HCT116 (cell line): ENCODE measurements around the gene TEX26. TPM values are rescaled to one million over a fixed set of nuclear protein-coding genes. Genes with fewer than 3 reads are reported as not detected.

Experiments used
- ATAC-seq: fragments of 200-7000 bp; cut with Tn5 transposase; 2 replicates; pipeline ENCODE4 v1.9.1; 2020; ENCODE audit warnings: mild to moderate bottlenecking, moderate library complexity
- BruUV-seq: library from RNA; stranded (reverse); fragments of 400-500 nt; replicated peaks from 2 replicates; lab custom pipeline; 2021; lab: Mats Ljungman, UMichigan
- CTCF ChIA-PET: fragments of 300-600 bp; sonication (Branson Sonifier 250); formaldehyde crosslinking; loops from one replicate; lab custom pipeline; 2021; ENCODE audit warnings: antibody characterized with exemption; lab: Charles Lee
- POLR2A ChIA-PET: fragments of 300-600, 350-600 bp; sonication (Branson Sonifier 250); formaldehyde crosslinking; loops from one replicate; lab custom pipeline; 2021; ENCODE audit warnings: antibody characterized with exemption; lab: Charles Lee
- RAD21 ChIA-PET, 2 experiments: fragments of 300-600 bp; sonication (Branson Sonifier 250); formaldehyde crosslinking; loops; one replicate each; lab custom pipeline; 2023; ENCODE audit warnings: low total read pairs in 2 of 2; ENCODE audit not compliant: uncharacterized antibody in 2 of 2, unreplicated experiment in 2 of 2, low non-redundant PET in 1 of 2; lab: Charles Lee
- DNase-seq: peaks from one replicate; pipeline ENCODE4 v3.0.0-alpha.2; 2010; ENCODE audit warnings: low read depth, low spot score
- H2AFZ ChIP-seq: fragments of 200-600 bp; shearing (Covaris generic), sonication (generic); 2 replicates; pipeline ENCODE4 v1.6.1; 2017; ENCODE audit warnings: low read depth, mixed run types, mixed read lengths, antibody characterized with exemption, low read length; ENCODE audit not compliant: poor library complexity, severe bottlenecking
- H3K27ac ChIP-seq: 2 replicates; pipeline ENCODE4 v1.5.1; 2012; ENCODE audit warnings: low read depth, low read length
- H3K27me3 ChIP-seq: fragments of 200-600 bp; sonication (generic); 2 replicates; pipeline ENCODE4 v1.6.1; 2016; ENCODE audit warnings: mixed run types, low read length, mixed read lengths; ENCODE audit not compliant: insufficient read depth
- H3K36me3 ChIP-seq, 2 experiments: fragments of 200-500 bp in 1 of 2; fragments of 200-600 bp in 1 of 2; sonication (Bioruptor generic) in 1 of 2; sonication (generic) in 1 of 2; 2 replicates each; pipeline versions ENCODE4 v1.5.1 to v1.6.1; 2014 to 2016; ENCODE audit warnings: low read length in 2 of 2, inconsistent platforms in 1 of 2, mixed read lengths in 1 of 2, mixed run types in 1 of 2; ENCODE audit not compliant: insufficient read depth in 2 of 2, control insufficient read depth in 1 of 2
- H3K4me1 ChIP-seq, 2 experiments: fragments of 200-600 bp in 1 of 2; sonication (generic) in 1 of 2; 2 replicates each; pipeline versions ENCODE4 v1.5.1 to v1.6.1; 2012 to 2017; ENCODE audit warnings: low read length in 2 of 2, inconsistent platforms in 1 of 2, mild to moderate bottlenecking in 1 of 2, mixed read lengths in 1 of 2, mixed run types in 1 of 2, moderate library complexity in 1 of 2; ENCODE audit not compliant: insufficient read depth in 2 of 2, control insufficient read depth in 1 of 2
- H3K4me2 ChIP-seq: fragments of 200-600 bp; sonication (generic); 2 replicates; pipeline ENCODE4 v1.6.1; 2017; ENCODE audit warnings: mixed run types, low read length, mixed read lengths
- H3K4me3 ChIP-seq, 2 experiments: fragments of 200-600 bp in 1 of 2; sonication (generic) in 1 of 2; replicated peaks in 1 of 2; 2 replicates each; pipeline ENCODE4 v1.5.1; 2011 to 2016; ENCODE audit warnings: low read length in 2 of 2, control low read depth in 1 of 2, low read depth in 1 of 2, mild to moderate bottlenecking in 1 of 2, mixed read lengths in 1 of 2, mixed run types in 1 of 2
- H3K79me2 ChIP-seq: fragments of 200-600 bp; sonication (generic); 2 replicates; pipeline ENCODE4 v1.6.1; 2017; ENCODE audit warnings: mild to moderate bottlenecking, mixed run types, low read length, moderate library complexity, mixed read lengths; ENCODE audit not compliant: insufficient read depth
- H3K9ac ChIP-seq: fragments of 200-600 bp; sonication (generic); 2 replicates; pipeline ENCODE4 v1.6.1; 2016; ENCODE audit warnings: low read length, mixed read lengths
- H3K9me2 ChIP-seq: fragments of 200-600 bp; sonication (generic), shearing (Covaris generic); 2 replicates; pipeline ENCODE4 v1.6.1; 2017; ENCODE audit warnings: mixed run types, mild to moderate bottlenecking, moderate library complexity; ENCODE audit not compliant: insufficient read depth
- H3K9me3 ChIP-seq, 2 experiments: fragments of 200-500 bp in 1 of 2; fragments of 200-600 bp in 1 of 2; sonication (Bioruptor generic) in 1 of 2; sonication (generic) in 1 of 2; 2 replicates each; pipeline ENCODE4 v1.6.1; 2014 to 2017; ENCODE audit warnings: low read length in 2 of 2, mixed read lengths in 2 of 2, inconsistent platforms in 1 of 2, low read depth in 1 of 2, mild to moderate bottlenecking in 1 of 2, mixed run types in 1 of 2, moderate library complexity in 1 of 2; ENCODE audit not compliant: control insufficient read depth in 1 of 2, insufficient read depth in 1 of 2
- H4K20me1 ChIP-seq: fragments of 200-600 bp; sonication (generic), shearing (Covaris generic); 2 replicates; pipeline ENCODE4 v1.6.1; 2017; ENCODE audit warnings: mixed run types, mild to moderate bottlenecking, moderate library complexity; ENCODE audit not compliant: insufficient read depth
- CBX3 ChIP-seq: IDR thresholded peaks from 2 replicates; pipeline ENCODE4 v1.6.1; 2012; ENCODE audit warnings: low read depth
- CEBPB ChIP-seq: IDR thresholded peaks from 2 replicates; pipeline ENCODE4 v1.6.1; 2012; ENCODE audit warnings: low read depth
- EGR1 ChIP-seq: IDR thresholded peaks from 2 replicates; pipeline ENCODE4 v1.6.1; 2012; ENCODE audit warnings: low read depth
- ELF1 ChIP-seq: IDR thresholded peaks from 2 replicates; pipeline ENCODE4 v1.6.1; 2012; ENCODE audit warnings: low read depth, borderline replicate concordance
- EZH2 ChIP-seq: fragments of 200-600 bp; sonication (generic); IDR thresholded peaks from 2 replicates; pipeline ENCODE4 v1.6.1; 2017; ENCODE audit warnings: antibody characterized with exemption, mixed run types
- EZH2phosphoT487 ChIP-seq: fragments of 200-600 bp; IDR thresholded peaks from 2 replicates; pipeline ENCODE4 v1.6.1; 2018; ENCODE audit warnings: antibody characterized with exemption, borderline replicate concordance
- FOSL1 ChIP-seq: IDR thresholded peaks from 2 replicates; pipeline ENCODE4 v1.6.1; 2012; ENCODE audit warnings: low read depth
- JUND ChIP-seq: IDR thresholded peaks from 2 replicates; pipeline ENCODE4 v1.6.1; 2012
- POLR2AphosphoS5 ChIP-seq: IDR thresholded peaks from 2 replicates; pipeline ENCODE4 v1.6.1; 2011; ENCODE audit warnings: mild to moderate bottlenecking, low read depth, low read length, moderate library complexity
- RAD21 ChIP-seq: IDR thresholded peaks from 2 replicates; pipeline ENCODE4 v1.6.1; 2012; ENCODE audit warnings: low read depth, mild to moderate bottlenecking
- SIN3A ChIP-seq: IDR thresholded peaks from 2 replicates; pipeline ENCODE4 v1.6.1; 2012; ENCODE audit warnings: low read depth
- SP1 ChIP-seq: IDR thresholded peaks from 2 replicates; pipeline ENCODE4 v1.6.1; 2012; ENCODE audit warnings: low read depth
- SRF ChIP-seq: IDR thresholded peaks from 2 replicates; pipeline ENCODE4 v1.6.1; 2012; ENCODE audit warnings: low read depth
- YY1 ChIP-seq: IDR thresholded peaks from 2 replicates; pipeline ENCODE4 v1.6.1; 2011; ENCODE audit warnings: low read length, low read depth, moderate library complexity, mild to moderate bottlenecking; ENCODE audit not compliant: insufficient replicate concordance; ENCODE audit errors: extremely low read depth
- ZFX ChIP-seq: fragments of 450-650 bp; IDR thresholded peaks from 2 replicates; pipeline ENCODE4 v1.6.1; 2017
- ZNF274 ChIP-seq: fragments of 200-500 bp; sonication (Bioruptor generic); IDR thresholded peaks from 2 replicates; pipeline ENCODE4 v1.6.1; 2014; ENCODE audit warnings: mild to moderate bottlenecking, low read depth, low read length, inconsistent platforms
- intact Hi-C: fragments of 100-400 bp; cut with micrococcal nuclease; formaldehyde crosslinking; loops from 2 replicates; pipeline ENCODE4 v1.10.0; 2022
- total RNA-seq: library from RNA; stranded (reverse); gene quantifications from one replicate; pipeline ENCODE4 v1.2.1, GENCODE V29; 2021; ENCODE audit not compliant: unreplicated experiment
- TF ChIP-seq, protein P1 (sequence below): IDR thresholded peaks from 2 replicates; pipeline ENCODE4 v1.6.1; 2012; ENCODE audit warnings: low read depth
- TF ChIP-seq, protein P2 (sequence below), 3 experiments: fragments of 200-600 bp in 1 of 3; sonication (generic) in 1 of 3; IDR thresholded peaks in 2 of 3; conservative IDR thresholded peaks in 1 of 3; 2 replicates each; pipeline ENCODE4 v1.5.1; 2012 to 2017; ENCODE audit warnings: low read depth in 2 of 3, low read length in 2 of 3, antibody characterized with exemption in 1 of 3, borderline replicate concordance in 1 of 3, control low read depth in 1 of 3, mild to moderate bottlenecking in 1 of 3, mixed read lengths in 1 of 3, mixed run types in 1 of 3, moderate library complexity in 1 of 3; ENCODE audit not compliant: insufficient read depth in 1 of 3
- TF ChIP-seq, protein P3 (sequence below): IDR thresholded peaks from 2 replicates; pipeline ENCODE4 v1.6.1; 2012
- TF ChIP-seq, protein P4 (sequence below): IDR thresholded peaks from 2 replicates; pipeline ENCODE4 v1.6.1; 2011; ENCODE audit warnings: mild to moderate bottlenecking, low read length, moderate library complexity; ENCODE audit not compliant: insufficient replicate concordance; ENCODE audit errors: extremely low read depth

The TEX26 gene
- total RNA-seq, 1 experiment from 2014 or later, result not detected

DNA sequence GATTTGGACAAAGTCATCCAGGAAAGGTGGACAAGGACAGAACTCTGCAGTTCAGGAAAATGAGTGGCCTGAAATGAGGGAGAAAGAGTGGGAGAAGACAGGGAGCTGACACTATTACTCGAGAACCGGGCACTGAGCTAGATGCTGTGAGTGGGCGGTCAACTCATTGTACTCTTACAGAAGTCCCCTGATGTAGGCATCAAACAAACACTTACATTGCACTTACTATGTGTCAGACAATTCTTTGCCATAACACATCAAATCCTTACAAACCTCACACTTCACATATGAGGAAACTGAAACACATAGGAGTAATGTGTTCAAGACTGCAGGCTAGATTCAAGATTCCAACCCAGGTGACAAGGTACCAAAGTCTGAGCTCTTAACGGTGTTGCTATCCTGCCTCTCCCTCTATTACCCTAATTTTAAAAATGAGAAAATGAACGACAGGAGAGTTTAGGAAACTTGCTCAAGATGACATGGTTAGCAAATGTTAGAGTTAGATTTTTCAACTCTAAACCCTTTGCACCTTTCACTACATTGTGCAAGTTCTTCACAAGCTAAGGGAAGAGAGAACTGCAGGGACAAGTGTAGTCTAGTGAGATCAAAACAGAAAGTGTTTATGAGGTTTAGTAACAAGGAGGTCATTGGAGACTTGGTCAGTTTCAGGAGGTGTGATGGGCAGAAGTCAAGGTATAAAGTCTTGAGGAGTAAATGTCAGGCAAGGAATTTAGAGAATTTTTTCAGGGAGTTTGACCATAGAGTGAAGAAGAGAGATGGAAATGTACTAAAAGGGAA, 31.3 kb upstream of the TEX26 start:
- H3K9me2 ChIP-seq, result no peaks in the 10 kb centered on the region
- no peak for ATAC-seq
- CTCF ChIA-PET, result interaction anchor here (3.3 kb wide), 1 partner anchor 8 kb away, joined by 10 read pairs; no protein-coding TSS in a partner anchor
- intact Hi-C loops, result no loop called here
- no peak overlapping the region for H3K4me3 ChIP-seq
- no peaks in the 10 kb centered on the region for H3K36me3 ChIP-seq
- no peak overlapping the region for H3K9ac ChIP-seq
- peaks cover 44% of the 10 kb centered on the region for H3K27me3 ChIP-seq
- POLR2A ChIA-PET, result no interaction called here
- H4K20me1 ChIP-seq, result no peaks in the 10 kb centered on the region
- H3K27ac ChIP-seq, result no peak overlapping the region
- RAD21 ChIA-PET, result no interaction called here
- no peaks in the 10 kb centered on the region for H3K79me2 ChIP-seq
- H3K4me1 ChIP-seq, result no peaks in the 10 kb centered on the region
- no TSS peak for BruUV-seq
- no peak overlapping the region for H2AFZ ChIP-seq
- no peak for DNase-seq
- H3K4me2 ChIP-seq, result no peak overlapping the region
- TF ChIP-seq, protein P1, sequence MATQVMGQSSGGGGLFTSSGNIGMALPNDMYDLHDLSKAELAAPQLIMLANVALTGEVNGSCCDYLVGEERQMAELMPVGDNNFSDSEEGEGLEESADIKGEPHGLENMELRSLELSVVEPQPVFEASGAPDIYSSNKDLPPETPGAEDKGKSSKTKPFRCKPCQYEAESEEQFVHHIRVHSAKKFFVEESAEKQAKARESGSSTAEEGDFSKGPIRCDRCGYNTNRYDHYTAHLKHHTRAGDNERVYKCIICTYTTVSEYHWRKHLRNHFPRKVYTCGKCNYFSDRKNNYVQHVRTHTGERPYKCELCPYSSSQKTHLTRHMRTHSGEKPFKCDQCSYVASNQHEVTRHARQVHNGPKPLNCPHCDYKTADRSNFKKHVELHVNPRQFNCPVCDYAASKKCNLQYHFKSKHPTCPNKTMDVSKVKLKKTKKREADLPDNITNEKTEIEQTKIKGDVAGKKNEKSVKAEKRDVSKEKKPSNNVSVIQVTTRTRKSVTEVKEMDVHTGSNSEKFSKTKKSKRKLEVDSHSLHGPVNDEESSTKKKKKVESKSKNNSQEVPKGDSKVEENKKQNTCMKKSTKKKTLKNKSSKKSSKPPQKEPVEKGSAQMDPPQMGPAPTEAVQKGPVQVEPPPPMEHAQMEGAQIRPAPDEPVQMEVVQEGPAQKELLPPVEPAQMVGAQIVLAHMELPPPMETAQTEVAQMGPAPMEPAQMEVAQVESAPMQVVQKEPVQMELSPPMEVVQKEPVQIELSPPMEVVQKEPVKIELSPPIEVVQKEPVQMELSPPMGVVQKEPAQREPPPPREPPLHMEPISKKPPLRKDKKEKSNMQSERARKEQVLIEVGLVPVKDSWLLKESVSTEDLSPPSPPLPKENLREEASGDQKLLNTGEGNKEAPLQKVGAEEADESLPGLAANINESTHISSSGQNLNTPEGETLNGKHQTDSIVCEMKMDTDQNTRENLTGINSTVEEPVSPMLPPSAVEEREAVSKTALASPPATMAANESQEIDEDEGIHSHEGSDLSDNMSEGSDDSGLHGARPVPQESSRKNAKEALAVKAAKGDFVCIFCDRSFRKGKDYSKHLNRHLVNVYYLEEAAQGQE, result no peak
- TF ChIP-seq, protein P2, sequence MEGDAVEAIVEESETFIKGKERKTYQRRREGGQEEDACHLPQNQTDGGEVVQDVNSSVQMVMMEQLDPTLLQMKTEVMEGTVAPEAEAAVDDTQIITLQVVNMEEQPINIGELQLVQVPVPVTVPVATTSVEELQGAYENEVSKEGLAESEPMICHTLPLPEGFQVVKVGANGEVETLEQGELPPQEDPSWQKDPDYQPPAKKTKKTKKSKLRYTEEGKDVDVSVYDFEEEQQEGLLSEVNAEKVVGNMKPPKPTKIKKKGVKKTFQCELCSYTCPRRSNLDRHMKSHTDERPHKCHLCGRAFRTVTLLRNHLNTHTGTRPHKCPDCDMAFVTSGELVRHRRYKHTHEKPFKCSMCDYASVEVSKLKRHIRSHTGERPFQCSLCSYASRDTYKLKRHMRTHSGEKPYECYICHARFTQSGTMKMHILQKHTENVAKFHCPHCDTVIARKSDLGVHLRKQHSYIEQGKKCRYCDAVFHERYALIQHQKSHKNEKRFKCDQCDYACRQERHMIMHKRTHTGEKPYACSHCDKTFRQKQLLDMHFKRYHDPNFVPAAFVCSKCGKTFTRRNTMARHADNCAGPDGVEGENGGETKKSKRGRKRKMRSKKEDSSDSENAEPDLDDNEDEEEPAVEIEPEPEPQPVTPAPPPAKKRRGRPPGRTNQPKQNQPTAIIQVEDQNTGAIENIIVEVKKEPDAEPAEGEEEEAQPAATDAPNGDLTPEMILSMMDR (IDR thresholded peaks at IDR 0.05 in 2 of 3, conservative IDR thresholded peaks at IDR 0.05 in 1 of 3; ENCODE audit: borderline replicate concordance in 1 of 3, insufficient read depth in 1 of 3, low read depth in 2 of 3, low read length in 2 of 3), result no peak
- TF ChIP-seq YY1 (no peak), CBX3 (no peak), RAD21 (no peak), CEBPB (no peak), EGR1 (no peak), POLR2AphosphoS5 (no peak), ELF1 (no peak), ZNF274 (no peak), SP1 (no peak), JUND (no peak), SIN3A (no peak), EZH2phosphoT487 (no peak), SRF (no peak), FOSL1 (no peak), ZFX (no peak), EZH2 (no peak)
- TF ChIP-seq, protein P3, sequence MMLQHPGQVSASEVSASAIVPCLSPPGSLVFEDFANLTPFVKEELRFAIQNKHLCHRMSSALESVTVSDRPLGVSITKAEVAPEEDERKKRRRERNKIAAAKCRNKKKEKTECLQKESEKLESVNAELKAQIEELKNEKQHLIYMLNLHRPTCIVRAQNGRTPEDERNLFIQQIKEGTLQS, result no peak
- TF ChIP-seq, protein P4, sequence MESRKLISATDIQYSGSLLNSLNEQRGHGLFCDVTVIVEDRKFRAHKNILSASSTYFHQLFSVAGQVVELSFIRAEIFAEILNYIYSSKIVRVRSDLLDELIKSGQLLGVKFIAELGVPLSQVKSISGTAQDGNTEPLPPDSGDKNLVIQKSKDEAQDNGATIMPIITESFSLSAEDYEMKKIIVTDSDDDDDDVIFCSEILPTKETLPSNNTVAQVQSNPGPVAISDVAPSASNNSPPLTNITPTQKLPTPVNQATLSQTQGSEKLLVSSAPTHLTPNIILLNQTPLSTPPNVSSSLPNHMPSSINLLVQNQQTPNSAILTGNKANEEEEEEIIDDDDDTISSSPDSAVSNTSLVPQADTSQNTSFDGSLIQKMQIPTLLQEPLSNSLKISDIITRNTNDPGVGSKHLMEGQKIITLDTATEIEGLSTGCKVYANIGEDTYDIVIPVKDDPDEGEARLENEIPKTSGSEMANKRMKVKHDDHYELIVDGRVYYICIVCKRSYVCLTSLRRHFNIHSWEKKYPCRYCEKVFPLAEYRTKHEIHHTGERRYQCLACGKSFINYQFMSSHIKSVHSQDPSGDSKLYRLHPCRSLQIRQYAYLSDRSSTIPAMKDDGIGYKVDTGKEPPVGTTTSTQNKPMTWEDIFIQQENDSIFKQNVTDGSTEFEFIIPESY, result no peak
- no peaks in the 10 kb centered on the region for H3K9me3 ChIP-seq
